ENCODE data around the gene CHST9. TPM values are rescaled to one million over a fixed set of nuclear protein-coding genes. Genes with fewer than 3 reads are reported as not detected.

The CHST9 gene
- total and polyA plus RNA-seq, 2 of the 4 experiments (the other 2 are of a cell fraction): not detected

DNA sequence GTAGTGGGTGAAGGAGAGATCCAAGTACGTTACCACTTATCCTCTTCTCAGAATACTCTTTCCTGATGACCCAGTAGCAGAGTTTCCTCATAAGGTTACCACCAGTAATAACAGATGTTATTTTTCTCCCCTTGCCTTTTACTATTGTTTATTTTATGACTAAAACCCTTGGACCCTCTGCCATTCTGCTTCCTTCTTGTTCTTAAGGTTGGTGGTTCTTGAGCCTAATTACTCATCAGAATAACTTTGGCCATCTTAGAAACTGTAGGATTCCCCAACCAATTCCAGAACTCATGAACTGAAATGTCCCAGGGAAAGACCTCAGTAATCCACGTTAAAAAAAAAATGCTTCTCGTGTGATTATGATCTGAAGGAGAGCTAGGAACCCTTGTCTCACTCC, 64.9 kb downstream of the CHST9 start:
- H3K14ac ChIP-seq (replicated peaks; ENCODE audit: low read depth, low read length): no peak overlapping the region
- H3K27me3 ChIP-seq (ENCODE audit: control insufficient read depth, insufficient read depth, low read length): no peaks in the 10 kb centered on the region
- H3K18ac ChIP-seq (ENCODE audit: low read depth, low read length): no peak overlapping the region
- no peak overlapping the region for H2BK5ac ChIP-seq (ENCODE audit: low read depth, low read length, poor library complexity, severe bottlenecking)
- TF ChIP-seq ELK1 (IDR thresholded peaks at IDR 0.05; ENCODE audit: borderline replicate concordance, low read depth, low read length): no peak
- TF ChIP-seq BHLHE40 (IDR thresholded peaks at IDR 0.05; ENCODE audit: low read depth, low read length): no peak
- TF ChIP-seq CEBPB (IDR thresholded peaks at IDR 0.05; ENCODE audit: low read depth, low read length): no peak
- TF ChIP-seq RFX5 (IDR thresholded peaks at IDR 0.05; ENCODE audit: low read depth, low read length): no peak
- no peak for TF ChIP-seq RCOR1 (IDR thresholded peaks at IDR 0.05; ENCODE audit: insufficient replicate concordance, low read length)
- no peak for TF ChIP-seq FOS (IDR thresholded peaks at IDR 0.05; ENCODE audit: low read depth, low read length)
- TF ChIP-seq MXI1 (IDR thresholded peaks at IDR 0.05; ENCODE audit: borderline replicate concordance, low read depth, low read length): no peak
- no peak for TF ChIP-seq RAD21 (IDR thresholded peaks at IDR 0.05; ENCODE audit: low read length)
- no peak for TF ChIP-seq SMC3 (IDR thresholded peaks at IDR 0.05; ENCODE audit: low read depth, low read length)
- TF ChIP-seq CHD1 (IDR thresholded peaks at IDR 0.05; ENCODE audit: low read depth, low read length): no peak
- no peak for TF ChIP-seq CTCF (conservative IDR thresholded peaks at IDR 0.05; ENCODE audit: low read depth, low read length)
- no peak for TF ChIP-seq MAFK (IDR thresholded peaks at IDR 0.05; ENCODE audit: low read depth, low read length)
- TF ChIP-seq MAZ (IDR thresholded peaks at IDR 0.05; ENCODE audit: borderline replicate concordance, low read depth, low read length): no peak
- TF ChIP-seq, protein P1, sequence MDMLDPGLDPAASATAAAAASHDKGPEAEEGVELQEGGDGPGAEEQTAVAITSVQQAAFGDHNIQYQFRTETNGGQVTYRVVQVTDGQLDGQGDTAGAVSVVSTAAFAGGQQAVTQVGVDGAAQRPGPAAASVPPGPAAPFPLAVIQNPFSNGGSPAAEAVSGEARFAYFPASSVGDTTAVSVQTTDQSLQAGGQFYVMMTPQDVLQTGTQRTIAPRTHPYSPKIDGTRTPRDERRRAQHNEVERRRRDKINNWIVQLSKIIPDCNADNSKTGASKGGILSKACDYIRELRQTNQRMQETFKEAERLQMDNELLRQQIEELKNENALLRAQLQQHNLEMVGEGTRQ (IDR thresholded peaks at IDR 0.05; ENCODE audit: low read depth, low read length): no peak
- TF ChIP-seq POLR2A (IDR thresholded peaks at IDR 0.05; ENCODE audit: low read depth, low read length): no peak
- TF ChIP-seq NFE2L2 (IDR thresholded peaks at IDR 0.05; ENCODE audit: low read depth, low read length): no peak
- no peak overlapping the region for H2AFZ ChIP-seq (replicated peaks; ENCODE audit: low read length, poor library complexity)
- no peak overlapping the region for H3K23ac ChIP-seq (ENCODE audit: low read depth, low read length)
- no peak overlapping the region for H3K27ac ChIP-seq (ENCODE audit: insufficient read depth, low read length)
- no peak overlapping the region for H3K56ac ChIP-seq (ENCODE audit: extremely low read depth, insufficient read depth, low read length)
- H3K9me1 ChIP-seq (ENCODE audit: insufficient read depth, low read length): no peaks in the 10 kb centered on the region
- no peak overlapping the region for H4K91ac ChIP-seq (ENCODE audit: insufficient read depth, low read depth, low read length)
- no peak overlapping the region for H3K9ac ChIP-seq (ENCODE audit: low read depth, low read length)
- no peak overlapping the region for H4K8ac ChIP-seq (ENCODE audit: low read depth in 2 of 2, low read length in 2 of 2)
- no peak overlapping the region for H3K4ac ChIP-seq (ENCODE audit: low read depth, low read length)
- H3K4me3 ChIP-seq (ENCODE audit: insufficient read depth, low read depth, low read length): no peak overlapping the region
- WGBS, 2 experiments (ENCODE audit: extremely low coverage in 2 of 2, insufficient read length in 1 of 2): no CpG with 5 or more reads among the region's 3 CpGs
- no peaks in the 10 kb centered on the region for H3K36me3 ChIP-seq (ENCODE audit: control insufficient read depth, insufficient read depth, low read length)
- BruUV-seq (replicated peaks): no TSS peak
- no peak overlapping the region for H3K4me2 ChIP-seq (ENCODE audit: low read depth, low read length)
- dilution Hi-C loops (cut with HindIII; ENCODE audit: low sequenced_read_pairs, unreplicated experiment): no loop called here
- H2BK15ac ChIP-seq (ENCODE audit: low read depth, low read length): no peak overlapping the region
- no peak overlapping the region for H4K5ac ChIP-seq (ENCODE audit: low read depth, low read length)
- H2AK9ac ChIP-seq (replicated peaks; ENCODE audit: low read depth, low read length, poor library complexity): no peak overlapping the region
- ATAC-seq (ENCODE audit: low read depth) (no peak), DNase-seq (no peak)
- in situ Hi-C loops (cut with MboI; ENCODE audit: low sequenced_read_pairs): no loop called here
- H2BK20ac ChIP-seq (ENCODE audit: low read depth, low read length): no peak overlapping the region
- H3K79me1 ChIP-seq (ENCODE audit: low read depth in 1 of 2, low read length in 2 of 2): no peaks in the 10 kb centered on the region
- H4K20me1 ChIP-seq (ENCODE audit: insufficient read depth, low read length): no peaks in the 10 kb centered on the region
- H3K4me1 ChIP-seq (ENCODE audit: control insufficient read depth, insufficient read depth, low read length): no peaks in the 10 kb centered on the region
- ChIA-PET CTCF (no interaction called here), POLR2A (ENCODE audit: unreplicated experiment) (no interaction called here)
- intact Hi-C loops (cut with micrococcal nuclease): no loop called here
- no peak overlapping the region for H2BK120ac ChIP-seq (ENCODE audit: low read depth, low read length)
- no peaks in the 10 kb centered on the region; the same call in none of the 2 replicates for H3K9me3 ChIP-seq (ENCODE audit: control insufficient read depth, insufficient read depth, low read length)
- H2AK5ac ChIP-seq (ENCODE audit: low read depth, low read length): no peak overlapping the region

Measured in IMR-90 (cell line).